Endometrium (tissue), 2 donors: ENCODE results near the gene CCDC38.
"Not testable (repeated sequence)": the region's sequence is repeated elsewhere in the genome, so short reads cannot be mapped to it uniquely, and the experiment has no call there.

Experiments
- FAIRE-seq: peaks from 2 replicates; lab custom pipeline; 2012; peaks lifted over from hg19 to GRCh38; lab: Jason Lieb, UNC
- donor health status: control.
- donor health status: control.

CCDC38 gene

DNA sequence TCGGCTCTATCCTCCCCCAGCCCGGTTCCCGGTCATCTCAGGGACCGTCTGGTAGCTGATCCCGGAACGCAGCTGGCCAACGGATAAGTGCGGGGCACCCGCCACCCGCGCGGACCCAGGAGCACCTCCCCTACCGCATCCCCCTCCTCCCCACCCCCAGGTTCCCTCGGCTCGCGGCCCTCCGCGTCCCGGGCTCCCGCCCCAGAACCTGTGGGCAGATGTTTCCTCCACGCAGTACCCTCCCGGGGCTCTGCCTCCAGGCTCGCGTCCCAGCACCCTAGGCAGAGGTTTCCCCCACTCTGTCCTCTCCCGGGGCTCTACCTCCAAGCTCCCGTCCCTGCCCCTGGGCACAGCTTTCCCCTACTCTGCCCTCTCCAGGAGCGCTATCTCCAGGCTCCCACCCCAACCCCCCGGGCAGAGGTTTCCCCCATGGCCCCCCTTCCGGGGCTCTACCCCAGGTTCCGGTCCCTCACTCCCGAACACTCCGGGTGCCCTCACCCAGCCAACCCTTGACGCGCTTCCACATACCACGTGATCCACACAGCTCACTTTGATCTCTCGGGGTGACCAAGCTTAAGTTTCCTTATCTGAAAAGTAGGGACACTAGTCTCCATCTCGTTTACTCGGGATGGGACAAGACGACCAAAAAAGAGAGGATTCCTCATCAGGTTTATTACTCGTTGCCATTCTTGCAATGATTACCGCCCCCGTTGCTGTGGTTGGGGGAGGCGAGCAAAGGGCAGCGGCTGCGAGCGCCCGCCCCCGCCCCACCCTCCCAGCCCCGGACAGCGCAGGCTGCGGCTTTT lies at the start of gene CCDC38:
Gene CCDC38 (minus strand): TSS at position 91 of the 806 bp plus-strand sequence. CDS start 6,105 bp downstream, outside the sequence.
- no peak for FAIRE-seq

DNA sequence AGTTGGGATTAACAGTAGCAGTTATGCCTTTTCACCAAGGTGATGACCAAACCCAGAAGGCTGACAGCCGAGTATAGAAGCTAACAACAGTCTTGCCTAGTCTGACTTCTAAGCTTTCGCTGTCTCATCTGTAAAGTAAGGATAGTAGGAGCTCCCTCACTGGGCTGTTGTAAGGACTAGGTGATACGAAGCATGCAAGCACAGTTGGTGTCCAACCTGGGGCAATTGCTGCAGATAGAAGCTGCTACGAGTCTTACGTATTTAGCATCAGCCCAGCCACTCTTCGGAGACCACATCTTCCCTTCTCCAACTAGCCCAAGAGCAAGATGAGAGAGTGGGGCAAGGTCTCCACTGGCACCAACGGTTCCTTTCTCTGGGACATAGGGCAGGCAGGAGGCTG lies 47.7 kb upstream of the CCDC38 start:
- FAIRE-seq = no peak

DNA sequence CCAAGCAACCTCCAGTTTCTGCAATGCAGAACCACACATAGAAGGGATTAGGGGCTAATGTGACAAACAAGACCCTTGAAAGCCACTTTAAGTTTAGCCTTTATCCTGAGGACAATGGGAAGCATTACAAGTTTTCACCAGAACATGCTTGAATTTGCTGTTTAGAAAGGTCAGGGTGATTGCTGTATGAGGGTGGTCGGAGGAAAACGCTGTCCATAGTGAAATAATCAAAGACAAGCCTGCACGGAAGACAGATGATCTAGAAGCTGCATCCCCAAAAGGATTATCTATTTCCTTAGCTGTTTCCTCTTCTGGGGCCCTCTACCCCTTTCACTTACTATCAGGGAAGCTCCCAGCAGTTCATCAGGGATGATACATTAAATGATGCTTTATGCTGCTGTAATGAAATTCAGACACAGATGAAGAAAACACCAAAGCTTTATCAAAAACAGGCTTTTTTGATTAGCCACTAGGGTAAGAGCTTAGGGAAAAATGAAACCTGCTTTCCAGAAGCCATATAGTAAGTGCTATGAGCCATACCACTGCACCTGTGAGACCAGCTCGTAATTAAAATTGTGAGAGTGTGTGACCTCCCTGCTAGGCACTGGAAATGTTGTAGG lies 47.2 kb upstream of the CCDC38 start:
- no peak for FAIRE-seq

DNA sequence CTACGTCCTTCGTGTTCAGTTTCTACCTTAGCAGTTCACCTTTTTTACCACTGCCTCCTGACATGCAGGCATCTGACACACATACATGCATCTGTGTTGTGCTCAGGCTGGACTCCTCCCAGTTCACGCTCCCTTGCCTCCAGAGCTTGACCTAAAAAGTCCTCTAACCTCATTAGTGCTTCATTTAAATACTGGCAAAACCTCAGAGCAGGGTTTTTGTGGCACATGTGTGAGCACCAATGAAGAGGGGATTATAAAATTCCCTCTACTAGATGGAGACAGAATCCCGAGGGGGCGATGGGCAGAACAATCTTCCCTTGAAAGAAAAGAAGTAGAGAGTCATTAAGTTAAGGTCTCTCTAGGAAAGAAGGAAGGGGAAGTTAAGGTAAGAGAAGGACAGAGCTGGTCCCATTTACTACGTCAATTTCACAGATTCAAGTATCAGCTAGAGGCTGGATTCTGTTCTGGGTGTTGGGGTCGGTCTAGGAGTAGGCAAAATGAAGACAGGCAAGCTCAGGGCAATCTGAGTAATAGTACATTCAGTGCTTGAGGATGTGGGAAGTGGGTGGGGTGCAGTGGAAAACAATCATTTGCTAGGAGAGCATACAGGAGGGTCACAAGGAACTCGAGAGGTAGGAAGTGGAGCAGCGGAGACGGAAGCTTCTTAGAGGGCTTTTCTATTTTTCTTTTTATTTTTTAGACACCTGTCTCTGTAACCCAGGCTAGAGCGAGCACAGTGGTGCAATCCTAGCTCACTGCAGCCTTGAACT lies 46.3 kb upstream of the CCDC38 start:
- FAIRE-seq = no peak

DNA sequence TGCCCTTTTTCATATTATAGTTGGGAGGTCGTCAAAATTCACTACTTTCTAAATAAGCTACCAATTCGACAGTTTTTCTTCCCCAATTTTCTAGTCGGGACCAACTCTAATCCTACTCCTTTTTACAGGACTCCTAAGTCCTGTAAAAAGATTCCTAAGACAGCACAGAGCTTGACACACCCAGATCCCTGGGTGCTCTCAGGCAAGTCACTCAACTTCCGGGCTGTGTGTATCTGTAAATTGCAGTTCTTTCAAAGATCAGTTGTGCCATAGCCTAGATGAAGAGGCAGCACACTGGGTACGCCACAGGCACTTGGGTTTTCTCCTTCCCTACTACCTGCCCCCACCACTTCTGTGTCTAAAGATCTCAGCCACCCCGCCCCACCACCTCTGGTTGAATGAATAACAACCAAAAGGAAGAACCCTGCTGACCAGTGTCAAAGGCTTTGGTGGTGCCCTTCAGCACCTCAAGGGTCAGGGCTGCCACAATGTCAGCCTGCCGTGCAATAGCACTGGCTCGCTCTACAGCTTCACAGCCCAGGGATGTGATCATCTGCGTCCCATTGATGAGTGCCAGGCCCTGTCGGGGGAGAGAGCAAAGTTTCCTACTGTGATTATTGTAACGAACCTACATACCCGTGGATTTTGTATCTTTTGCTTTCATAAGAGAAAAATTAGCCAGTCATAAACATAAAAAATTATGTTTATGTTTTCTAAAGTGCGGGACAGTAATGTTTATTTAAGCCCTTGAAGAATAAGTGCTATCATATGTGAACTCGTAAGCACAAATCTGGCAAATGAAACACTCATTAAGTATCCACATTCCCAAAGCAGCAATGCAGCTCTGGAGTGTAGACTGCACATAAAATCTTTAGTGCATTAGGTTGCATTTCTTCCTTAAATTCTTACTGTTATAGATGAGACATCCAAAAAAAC lies 44.5 kb upstream of the CCDC38 start:
- peak; percentile 43 for FAIRE-seq

DNA sequence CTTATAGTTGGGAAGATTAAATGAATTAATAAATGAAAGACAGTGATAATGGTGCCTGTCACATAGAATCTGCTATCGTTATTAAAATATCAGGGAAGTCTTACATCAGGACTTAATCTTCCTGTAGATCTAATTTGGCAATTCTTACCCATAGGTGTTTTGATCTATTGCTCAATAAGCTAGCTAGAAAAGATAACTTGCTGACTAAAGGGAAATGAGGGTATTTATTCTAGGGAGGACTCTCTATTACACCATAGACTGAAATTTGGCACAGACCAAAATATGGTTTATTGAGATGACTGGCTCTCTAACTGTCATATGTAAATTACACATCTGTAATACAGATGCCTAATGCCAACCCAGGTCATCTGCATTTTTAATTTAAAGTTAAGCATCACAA lies 42.3 kb upstream of the CCDC38 start:
- no peak for FAIRE-seq

DNA sequence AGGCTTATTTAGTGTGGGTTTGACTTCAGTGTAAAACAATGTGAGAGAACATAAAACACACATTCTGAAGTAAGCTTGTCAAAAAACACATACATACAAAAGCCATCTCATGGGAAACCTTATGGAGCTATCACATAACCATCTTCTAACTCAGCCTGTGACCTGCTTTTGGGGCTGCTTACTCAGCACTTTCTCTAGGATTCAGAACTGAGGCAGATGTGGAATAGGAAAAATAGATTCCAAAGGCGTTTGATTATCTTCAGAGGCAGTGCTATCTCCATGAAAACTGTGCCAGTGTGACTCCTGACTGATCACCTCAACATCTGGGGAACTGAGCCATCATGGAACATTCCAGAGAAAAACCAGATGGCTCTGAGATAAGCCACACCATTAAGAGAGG lies 40.2 kb upstream of the CCDC38 start:
- no peak for FAIRE-seq

DNA sequence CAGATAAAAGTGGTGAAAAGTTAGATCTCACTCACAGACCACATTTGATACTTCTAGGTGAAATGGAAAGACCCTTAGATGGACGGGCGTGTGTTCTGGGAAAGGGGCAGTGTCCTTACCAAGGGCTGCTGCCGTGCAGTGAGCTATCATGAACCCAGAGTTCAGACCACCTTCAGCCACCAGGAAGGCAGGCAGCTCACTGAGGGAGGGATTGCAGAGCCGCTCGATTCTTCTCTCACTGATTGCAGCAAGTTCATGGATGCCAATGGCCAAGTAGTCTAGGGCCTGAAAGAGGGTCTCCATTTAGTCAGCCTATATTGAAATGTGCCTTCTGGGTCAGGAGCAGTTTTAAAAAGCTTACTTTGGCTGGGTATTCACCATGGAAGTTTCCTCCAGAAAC lies 38.0 kb upstream of the CCDC38 start:
- FAIRE-seq = no peak

DNA sequence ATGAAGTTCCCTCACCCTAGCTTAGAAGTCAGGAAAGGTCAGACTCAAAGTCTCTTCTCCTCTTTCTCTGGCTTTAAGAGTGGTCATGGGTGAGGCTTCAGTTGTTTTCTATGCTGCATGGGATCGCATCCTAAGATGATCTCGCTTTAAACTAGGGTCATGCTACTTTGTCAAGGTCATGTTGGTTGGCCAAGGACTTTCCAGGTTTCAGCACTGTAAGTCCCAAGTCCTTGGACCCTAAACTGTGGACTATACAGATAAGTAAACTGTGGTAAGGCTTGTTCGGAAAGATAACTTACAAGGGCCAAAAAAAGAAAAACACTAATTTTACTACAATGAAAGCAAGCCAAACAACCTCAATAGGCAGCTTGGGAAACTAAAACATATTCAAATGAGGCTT lies 36.4 kb upstream of the CCDC38 start:
- no peak for FAIRE-seq

DNA sequence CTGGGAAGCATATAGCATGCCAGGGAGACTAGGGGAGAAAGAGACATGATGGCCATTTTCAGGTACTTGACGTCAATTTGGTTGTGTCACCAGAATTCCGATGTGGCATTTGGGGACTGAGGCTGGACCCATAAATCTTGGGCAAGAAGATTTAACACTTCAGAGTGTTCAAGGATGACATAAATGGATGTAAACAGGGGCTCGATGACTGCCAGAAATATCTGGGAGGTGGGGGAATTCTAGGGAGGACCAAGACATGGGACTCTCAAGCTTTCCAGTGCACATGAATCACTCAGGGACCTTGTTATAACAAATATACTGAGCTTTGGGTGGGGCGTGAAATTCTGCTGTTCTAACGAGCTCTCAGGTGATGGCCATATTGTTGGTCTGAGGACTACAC lies 35.9 kb upstream of the CCDC38 start:
- no peak for FAIRE-seq

DNA sequence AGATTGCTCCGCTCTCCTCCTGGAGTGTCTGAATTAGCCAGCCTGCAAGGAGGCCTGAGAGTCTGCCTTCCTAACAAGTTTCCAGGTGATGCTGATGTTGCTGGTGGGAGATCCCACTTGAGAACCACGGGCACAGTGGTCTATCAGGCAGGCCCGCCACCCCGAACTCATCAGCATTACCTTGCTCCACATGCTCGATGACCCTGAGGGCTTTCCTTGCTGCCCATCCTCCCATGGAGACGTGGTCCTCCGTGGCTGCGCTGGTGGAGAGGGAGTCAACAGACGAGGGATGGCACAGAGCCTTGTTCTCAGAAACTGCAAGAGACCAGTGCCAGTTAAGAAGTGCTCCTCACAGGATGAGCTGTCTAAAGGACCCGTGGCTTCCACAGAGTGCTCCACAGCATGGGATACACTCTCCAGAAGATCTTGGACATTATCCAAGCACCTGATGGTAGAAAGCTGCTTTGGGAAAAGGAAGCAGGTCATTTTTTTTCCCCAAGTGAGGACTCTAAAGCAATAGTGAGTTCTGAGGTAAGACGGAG lies 35.4 kb upstream of the CCDC38 start:
- FAIRE-seq = no peak

DNA sequence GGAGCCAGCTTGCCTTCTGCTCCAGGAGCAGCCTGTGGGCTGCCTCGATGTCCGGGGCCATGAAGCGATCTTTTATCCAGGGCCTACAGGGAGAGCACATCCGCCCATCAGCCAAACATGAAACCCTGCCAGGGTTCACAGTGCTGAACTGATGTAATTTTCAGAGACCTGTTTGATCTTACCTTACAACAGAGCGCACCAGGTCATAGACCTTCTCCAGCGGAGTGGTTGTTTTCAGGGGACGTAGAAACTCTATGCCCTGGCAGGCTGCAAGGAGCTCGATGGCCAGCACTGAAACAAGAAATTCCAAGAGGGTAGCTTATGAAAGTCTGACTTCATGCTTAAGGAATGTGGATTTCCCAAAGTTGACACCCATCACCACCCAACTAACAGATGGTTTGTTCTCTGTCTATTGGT lies 34.0 kb upstream of the CCDC38 start:
- FAIRE-seq = no peak

DNA sequence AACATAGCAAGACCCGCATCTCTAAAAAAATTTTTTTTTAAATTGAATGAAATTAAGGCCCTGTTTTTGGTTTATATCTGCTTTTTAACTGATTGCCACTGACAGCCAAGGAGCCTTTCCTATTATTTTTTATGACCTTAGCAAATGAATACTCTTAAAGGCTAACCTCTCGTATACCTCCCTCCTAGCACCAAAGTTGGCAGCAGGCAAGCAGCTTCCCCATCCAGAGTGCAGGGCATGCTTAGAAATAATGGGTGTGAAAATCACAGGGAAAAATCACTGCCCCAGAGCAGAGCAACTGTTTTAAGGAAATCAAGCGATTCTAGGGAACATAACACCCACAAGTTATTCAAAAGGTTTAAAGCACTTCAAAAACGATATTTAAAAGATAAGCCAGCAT lies 33.1 kb upstream of the CCDC38 start:
- no peak for FAIRE-seq

DNA sequence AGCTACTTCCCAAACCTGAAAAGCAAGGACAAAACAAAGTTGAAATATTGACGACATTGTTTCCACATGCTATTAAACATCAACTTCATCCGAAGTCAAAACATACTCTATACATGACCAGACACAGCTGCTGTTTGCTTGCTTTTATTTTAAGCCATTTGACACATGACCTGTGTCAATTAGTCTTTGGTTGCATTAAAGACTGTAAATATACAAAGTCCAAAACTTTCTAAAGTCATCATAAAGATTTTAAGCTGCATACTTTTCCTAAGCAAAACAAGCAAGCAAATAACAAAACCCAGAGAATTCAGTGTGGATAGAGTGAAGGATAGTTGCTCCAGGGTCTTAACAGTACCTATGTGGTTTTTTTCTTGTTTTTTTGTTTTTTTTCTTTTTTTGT lies 31.9 kb upstream of the CCDC38 start:
- FAIRE-seq = no peak

DNA sequence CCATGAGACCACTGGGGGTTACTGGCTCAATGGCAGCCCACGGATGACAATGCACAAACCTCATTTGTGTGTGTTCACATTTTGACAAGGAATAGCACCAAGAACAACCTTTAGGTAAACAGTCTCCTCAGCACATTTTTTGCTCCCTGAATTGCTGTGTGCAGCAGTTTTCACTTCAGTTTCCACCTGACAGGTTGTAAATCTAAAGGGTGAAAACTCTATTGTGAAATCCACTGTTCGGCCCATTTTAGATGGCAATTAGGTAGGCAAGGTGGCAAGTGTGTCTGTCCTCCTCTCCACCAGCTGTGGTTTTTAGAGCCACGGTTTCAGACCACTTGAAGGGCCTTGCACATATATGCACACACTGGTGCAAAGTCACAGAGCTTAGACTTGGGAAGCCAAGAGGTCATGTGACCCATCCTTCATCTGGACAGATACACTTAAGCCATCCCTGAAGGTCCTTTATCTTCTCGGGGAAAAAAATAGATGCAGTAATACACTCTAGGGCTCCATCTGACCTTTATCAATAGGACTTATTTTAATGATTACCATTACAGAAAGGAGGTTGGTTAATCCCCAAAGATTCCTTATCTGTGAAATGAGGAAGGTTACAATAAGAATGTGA lies 30.5 kb upstream of the CCDC38 start:
- no peak for FAIRE-seq

DNA sequence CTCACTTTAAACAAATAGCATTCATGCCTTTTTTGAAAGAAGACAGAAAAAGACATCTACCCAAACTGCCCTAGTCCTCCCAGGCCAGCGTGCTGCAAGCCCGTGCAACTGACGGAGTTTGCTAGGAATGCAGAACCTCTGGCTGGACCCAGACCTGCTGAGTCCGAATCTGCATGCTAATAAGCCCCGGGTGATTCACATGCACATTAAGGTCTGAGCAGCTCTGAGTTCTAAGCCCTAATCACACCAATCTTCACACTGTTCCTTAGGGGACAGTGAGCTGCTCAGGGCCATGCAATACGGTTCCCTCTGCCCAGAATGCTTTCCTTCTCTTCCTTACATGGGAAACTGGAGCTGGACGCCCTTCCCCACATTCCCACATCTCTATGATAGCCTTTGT lies 28.5 kb upstream of the CCDC38 start:
- FAIRE-seq = no peak

DNA sequence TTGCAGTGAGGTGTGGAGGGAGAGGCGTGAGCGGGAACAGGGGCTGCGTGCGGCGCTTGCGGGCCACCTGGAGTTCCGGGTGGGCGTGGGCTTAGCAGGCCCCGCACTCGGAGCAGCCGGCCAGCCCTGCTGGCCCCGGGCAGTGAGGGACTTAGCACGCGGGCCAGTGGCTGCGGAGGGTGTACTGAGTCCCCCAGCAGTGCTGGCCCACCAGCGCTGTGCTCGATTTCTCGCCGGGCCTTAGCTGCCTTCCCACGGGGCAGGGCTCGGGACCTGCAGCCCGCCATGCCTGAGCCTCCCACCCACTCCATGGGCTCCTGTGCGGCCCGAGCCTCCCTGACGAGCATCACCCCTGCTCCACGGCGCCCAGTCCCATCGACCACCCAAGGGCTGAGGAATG lies 26.7 kb upstream of the CCDC38 start:
- FAIRE-seq = not testable (repeated sequence)

DNA sequence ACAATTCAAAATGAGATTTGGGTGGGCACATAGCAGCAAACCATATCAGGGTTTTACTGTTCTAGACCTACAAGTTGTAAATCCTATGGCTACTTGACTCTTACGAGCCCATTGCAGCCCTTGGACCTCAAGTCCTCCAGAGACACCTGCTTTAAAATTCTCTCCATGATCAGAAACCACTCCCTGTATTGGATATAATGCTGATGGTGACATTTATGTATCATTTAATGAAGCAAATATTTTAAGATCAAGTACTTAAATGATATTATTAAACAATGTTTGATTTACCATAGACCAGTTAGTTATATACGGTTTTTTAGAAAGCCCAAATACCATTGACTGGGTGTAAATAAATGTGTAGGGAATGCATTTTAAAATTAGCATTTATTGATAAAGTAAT lies 24.9 kb upstream of the CCDC38 start:
- FAIRE-seq = no peak

DNA sequence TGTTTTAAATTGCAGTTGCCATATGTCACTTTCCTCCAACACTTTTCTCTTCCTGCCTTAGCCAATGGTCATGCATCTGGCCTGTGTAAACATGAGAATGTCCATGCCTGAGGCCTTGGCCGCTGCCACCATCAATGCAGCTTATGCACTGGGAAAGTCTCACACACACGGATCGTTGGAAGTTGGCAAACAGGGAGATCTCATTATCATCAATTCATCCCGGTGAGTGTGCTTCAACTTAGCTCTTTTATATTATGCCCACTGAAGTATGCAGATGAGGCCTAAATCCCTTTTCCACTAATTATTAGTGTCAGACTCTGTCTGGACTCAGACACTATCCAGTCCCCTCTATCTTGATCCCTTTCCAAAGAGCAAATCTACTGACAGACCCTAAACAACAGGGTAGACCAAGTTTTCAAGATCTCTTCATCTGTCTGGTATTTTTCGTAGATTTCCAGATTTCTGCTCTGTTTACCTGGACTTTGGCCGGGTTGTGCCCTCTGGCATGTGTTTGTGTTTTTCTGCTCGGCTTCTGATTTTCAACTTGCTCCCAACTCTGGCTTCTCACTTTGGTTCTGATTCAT lies 24.0 kb upstream of the CCDC38 start:
- no peak for FAIRE-seq

DNA sequence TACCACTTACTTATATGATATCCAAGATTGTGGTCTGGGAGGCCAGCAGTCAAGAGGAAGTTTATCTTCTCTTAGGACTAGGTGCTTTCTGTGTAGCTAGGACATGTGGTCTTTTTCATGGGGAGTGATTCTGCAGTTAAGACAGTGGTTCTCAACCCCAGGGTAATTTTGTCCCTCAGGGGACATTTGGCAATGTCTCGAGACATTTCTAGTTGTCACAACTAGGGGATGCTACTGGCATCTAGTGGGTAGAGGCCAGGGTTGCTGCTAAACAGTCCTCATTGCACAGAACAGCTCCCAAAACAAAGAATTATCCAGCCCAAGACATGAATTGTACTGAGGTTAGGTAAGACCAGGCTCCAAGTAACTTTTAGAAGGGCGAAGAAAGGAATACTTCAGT lies 20.7 kb upstream of the CCDC38 start:
- no peak for FAIRE-seq

DNA sequence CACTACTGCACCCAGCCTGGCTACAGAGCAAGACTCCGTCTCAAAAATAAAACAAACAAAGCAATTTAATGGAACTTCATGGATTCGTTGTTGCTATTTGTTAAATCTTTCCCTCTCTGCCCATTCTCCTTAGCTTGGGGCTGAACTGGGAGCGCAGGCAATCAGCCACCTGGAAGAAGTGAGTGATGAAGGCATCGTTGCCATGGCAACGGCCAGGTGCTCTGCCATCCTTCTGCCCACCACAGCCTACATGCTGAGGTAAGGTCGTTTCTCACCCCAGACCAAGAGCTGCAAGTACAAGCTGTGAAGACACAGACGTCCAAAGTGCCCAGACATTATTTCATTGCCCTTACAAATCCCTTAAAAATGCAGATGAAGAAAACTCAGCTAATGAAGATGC lies 19.8 kb upstream of the CCDC38 start:
- FAIRE-seq = no peak
